Measurements from ENCODE around the gene FMNL3. TPM values are rescaled to one million over a fixed set of nuclear protein-coding genes. Genes with fewer than 3 reads are reported as not detected.

FMNL3 gene
- total and polyA plus RNA-seq, 4 experiments from 2014 or later: 3.9 to 28.1 (median 17.0) TPM

DNA sequence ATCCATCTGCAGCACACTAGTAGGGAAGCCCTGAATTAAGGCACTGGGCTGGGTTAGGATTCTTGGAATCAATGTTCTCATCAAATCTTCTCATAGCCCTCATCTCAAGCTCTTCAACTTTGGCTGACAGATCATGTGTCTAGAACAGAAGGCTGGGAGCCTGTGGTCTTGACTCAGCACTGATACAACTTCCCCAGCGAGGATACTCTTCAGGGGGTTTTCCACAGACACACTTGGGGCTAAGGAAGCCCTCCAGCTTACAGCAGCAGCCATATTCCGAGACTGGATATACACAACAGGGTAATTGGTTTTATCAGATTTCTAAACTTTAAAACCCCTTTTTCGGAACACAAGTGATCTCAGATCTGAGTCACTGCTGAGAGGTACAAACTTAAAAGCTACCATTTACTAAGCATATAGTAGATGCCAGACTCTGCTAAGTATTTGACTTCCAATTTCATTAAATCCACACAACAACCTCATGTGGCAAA, 3.5 kb downstream of the FMNL3 start:
- peaks cover 53% of the 10 kb centered on the region for H3K4me1 ChIP-seq (ENCODE audit: insufficient read depth, low read length)
- intact Hi-C loops (cut with micrococcal nuclease): no loop called here
- H3K36me3 Mint-ChIP-seq: peaks cover 0 to 3% of the 10 kb centered on the region in 2 donors
- DNase-seq: peak in 2 of 5 donors; percentile 17 to 64
- H3K9me3 ChIP-seq (ENCODE audit: control insufficient read depth in 1 of 2, low read length in 2 of 2): no peaks in the 10 kb centered on the region
- H3K4me3 Mint-ChIP-seq: peak overlapping the region in 4 of 8 donors; percentile 34 to 76 (median 45)
- H3K36me3 ChIP-seq (ENCODE audit: insufficient read depth, low read length): no peaks in the 10 kb centered on the region
- ChIA-PET POLR2A (ENCODE audit: partially characterized antibody) (interaction anchor here (0.8 to 11.8 kb wide), 9 partner anchors 13 to 62 kb away, joined by 3 to 98 read pairs (median 6); partner anchors contain the start of gene TMBIM6), CTCF (ENCODE audit: partially characterized antibody) (interaction anchor here (0.7 to 18.0 kb wide), 11 partner anchors 8 to 140 kb away, joined by 3 to 543 read pairs (median 4); partner anchors contain the start of genes BCDIN3D, PRPF40B and TMBIM6)
- peaks cover 0 to 3% (median 0%) of the 10 kb centered on the region in 8 donors for H3K9me3 Mint-ChIP-seq
- peaks cover 42 to 75% (median 56%) of the 10 kb centered on the region in 4 donors for H3K4me1 Mint-ChIP-seq
- H3K27me3 Mint-ChIP-seq: peaks cover 0 to 1% of the 10 kb centered on the region in 2 donors
- H3K27ac Mint-ChIP-seq: peak overlapping the region; percentile 27 to 84 (median 78)
- H3K27me3 ChIP-seq (ENCODE audit: insufficient read depth, low read length): no peaks in the 10 kb centered on the region
- no peak overlapping the region for H3K4me3 ChIP-seq (ENCODE audit: low read length in 2 of 2)
- no peak overlapping the region for H3K27ac ChIP-seq (ENCODE audit: low read depth, low read length)

DNA sequence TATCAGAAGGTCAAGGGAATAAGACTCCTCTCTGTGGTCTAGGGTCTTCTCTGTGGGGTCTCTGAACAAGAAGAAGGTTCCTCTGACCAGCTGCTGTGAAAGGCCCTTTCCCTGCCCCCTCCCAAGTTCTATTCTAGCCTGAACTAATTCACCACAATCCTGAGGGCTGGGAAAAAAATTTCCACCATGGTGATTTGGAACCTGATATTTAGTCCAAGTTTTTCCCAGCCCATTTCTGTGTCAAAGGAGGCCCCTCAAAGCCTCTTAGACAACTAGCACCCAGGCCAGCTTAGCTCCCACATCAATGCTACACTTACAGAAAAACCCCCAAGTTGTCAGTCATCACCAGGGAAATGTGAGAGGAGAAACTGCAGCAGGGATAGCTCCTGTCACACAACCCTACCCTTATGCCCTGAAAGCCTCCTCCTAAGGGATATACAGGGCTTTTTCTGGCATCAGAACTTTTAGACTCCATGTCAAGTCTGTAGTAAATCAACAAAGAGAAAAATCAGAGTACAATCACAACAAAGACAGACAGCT, 4.5 kb downstream of the FMNL3 start:
- H3K27ac ChIP-seq (ENCODE audit: low read depth, low read length): no peak overlapping the region
- peaks cover 59% of the 10 kb centered on the region for H3K4me1 ChIP-seq (ENCODE audit: insufficient read depth, low read length)
- Mint-ChIP-seq H3K4me3 (peak overlapping the region in 1 of 8 donors; percentile 2), H3K9me3 (peaks cover 0 to 3% (median 0%) of the 10 kb centered on the region in 8 donors), H3K27me3 (peaks cover 0 to 1% of the 10 kb centered on the region in 2 donors), H3K27ac (peak overlapping the region in 5 of 7 donors; percentile 53 to 83 (median 74)), H3K36me3 (peaks cover 0 to 3% of the 10 kb centered on the region in 2 donors), H3K4me1 (peaks cover 46 to 79% (median 62%) of the 10 kb centered on the region in 4 donors)
- intact Hi-C loops (cut with micrococcal nuclease): no loop called here
- H3K4me3 ChIP-seq (ENCODE audit: low read length in 2 of 2): no peak overlapping the region
- CTCF ChIA-PET (ENCODE audit: partially characterized antibody): interaction anchor here (0.8 to 18.0 kb wide), 6 partner anchors 13 to 77 kb away, joined by 3 to 543 read pairs (median 6); no protein-coding TSS in a partner anchor
- POLR2A ChIA-PET (ENCODE audit: partially characterized antibody): interaction anchor here (1.0 to 11.8 kb wide), 7 partner anchors 20 to 80 kb away, joined by 3 to 98 read pairs (median 5); partner anchors contain the start of gene TMBIM6
- no peaks in the 10 kb centered on the region for H3K36me3 ChIP-seq (ENCODE audit: insufficient read depth, low read length)
- no peak for DNase-seq
- H3K27me3 ChIP-seq (ENCODE audit: insufficient read depth, low read length): no peaks in the 10 kb centered on the region
- H3K9me3 ChIP-seq (ENCODE audit: control insufficient read depth in 1 of 2, low read length in 2 of 2): no peaks in the 10 kb centered on the region

DNA sequence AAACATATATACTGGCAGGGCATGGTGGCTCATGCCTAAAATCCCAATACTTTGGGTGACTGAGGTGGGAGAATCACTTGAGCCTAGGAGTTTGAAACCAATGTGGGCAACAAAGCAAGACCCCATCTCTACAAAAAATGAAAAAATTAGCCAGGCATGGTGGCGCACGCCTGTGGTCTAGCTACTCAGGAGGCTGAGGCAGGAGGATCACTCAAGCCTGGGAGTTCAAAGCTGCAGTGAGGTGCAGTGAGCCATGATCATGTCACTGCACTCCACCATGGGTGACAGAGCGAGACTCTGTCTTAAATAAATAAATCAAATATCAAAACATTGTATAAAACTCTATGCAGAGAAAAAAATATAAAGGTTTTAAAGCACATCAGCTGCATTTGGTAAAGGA, 5.2 kb downstream of the FMNL3 start:
- CTCF ChIA-PET (ENCODE audit: partially characterized antibody): interaction anchor here (0.9 to 18.0 kb wide), 5 partner anchors 9 to 59 kb away, joined by 4 to 543 read pairs (median 7); no protein-coding TSS in a partner anchor
- intact Hi-C loops (cut with micrococcal nuclease): no loop called here
- no peak for DNase-seq
- Histone ChIP-seq H3K4me3 (ENCODE audit: low read length in 2 of 2) (no peak overlapping the region), H3K27me3 (ENCODE audit: insufficient read depth, low read length) (no peaks in the 10 kb centered on the region), H3K9me3 (ENCODE audit: control insufficient read depth in 1 of 2, low read length in 2 of 2) (no peaks in the 10 kb centered on the region), H3K4me1 (ENCODE audit: insufficient read depth, low read length) (peaks cover 57% of the 10 kb centered on the region), H3K36me3 (ENCODE audit: insufficient read depth, low read length) (no peaks in the 10 kb centered on the region), H3K27ac (ENCODE audit: low read depth, low read length) (no peak overlapping the region)
- Mint-ChIP-seq H3K27me3 (no peaks in the 10 kb centered on the region), H3K4me1 (peaks cover 43 to 79% (median 59%) of the 10 kb centered on the region in 4 donors), H3K9me3 (no peaks in the 10 kb centered on the region), H3K4me3 (no peak overlapping the region), H3K27ac (peak overlapping the region in 3 of 7 donors; percentile 29 to 70 (median 39)), H3K36me3 (peaks cover 0 to 3% of the 10 kb centered on the region in 2 donors)
- POLR2A ChIA-PET (ENCODE audit: partially characterized antibody): interaction anchor here (1.6 to 11.8 kb wide), 3 partner anchors 19 to 56 kb away, joined by 5 to 98 read pairs (median 5); no protein-coding TSS in a partner anchor

DNA sequence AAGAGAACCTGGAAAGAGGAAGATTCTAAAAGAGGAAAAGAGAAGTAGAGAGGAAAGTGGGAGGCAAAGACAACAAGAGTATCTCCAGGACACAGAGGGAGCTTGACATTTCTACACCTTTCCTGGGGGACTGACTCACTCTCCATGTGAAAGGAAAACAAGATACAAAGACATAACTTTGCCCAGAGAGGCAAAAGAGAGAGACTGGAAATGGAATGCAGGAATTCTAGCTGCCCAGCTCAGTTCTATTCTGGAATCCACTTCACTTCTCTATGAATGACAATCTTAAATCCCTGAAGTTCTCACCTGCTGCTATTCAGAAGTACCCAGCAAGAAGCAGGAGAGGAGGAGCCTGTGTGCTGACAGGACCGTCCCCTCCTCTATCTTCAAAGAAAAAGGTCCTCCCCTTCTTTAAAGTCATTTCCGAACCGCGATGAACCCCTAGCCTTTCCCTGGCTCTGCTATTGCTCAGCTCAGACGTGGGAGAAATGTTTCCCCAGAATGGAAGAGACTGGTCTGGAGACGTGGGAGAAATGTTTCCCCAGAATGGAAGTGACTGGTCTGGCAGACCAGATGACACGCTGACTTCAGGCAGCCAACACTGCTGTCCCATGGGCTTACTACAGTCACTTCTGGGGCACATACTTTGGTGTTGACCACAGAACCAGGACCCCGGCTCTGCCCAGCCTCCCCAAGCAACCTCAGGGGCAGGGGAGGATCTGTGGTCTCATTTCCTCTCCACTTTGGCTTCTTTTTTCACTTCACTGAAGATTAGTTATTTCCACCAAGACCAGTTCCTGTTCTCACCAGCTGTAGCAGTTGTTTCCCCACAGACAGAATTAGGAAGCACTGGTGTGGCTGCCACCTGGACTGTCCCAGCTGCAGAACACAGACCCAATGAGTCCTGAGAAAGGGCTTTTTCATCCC, 8.3 kb downstream of the FMNL3 start:
- intact Hi-C loops (cut with micrococcal nuclease): loop anchor here (1.0 kb wide), 1 partner anchor 8 kb away; the partner anchor contains the start of gene FMNL3
- H3K27ac Mint-ChIP-seq: peak overlapping the region; percentile 75 to 93 (median 87)
- H3K36me3 ChIP-seq (ENCODE audit: insufficient read depth, low read length): no peaks in the 10 kb centered on the region
- H3K4me1 ChIP-seq (ENCODE audit: insufficient read depth, low read length): peaks cover 32% of the 10 kb centered on the region
- no peaks in the 10 kb centered on the region for H3K9me3 Mint-ChIP-seq
- H3K27me3 Mint-ChIP-seq: no peaks in the 10 kb centered on the region
- peak overlapping the region; percentile 82 to 91 (median 88) for H3K4me3 Mint-ChIP-seq
- ChIA-PET CTCF (ENCODE audit: partially characterized antibody) (interaction anchor here (0.8 to 2.6 kb wide), 5 partner anchors 9 to 66 kb away, joined by 3 to 16 read pairs (median 4); partner anchors contain the start of genes FMNL3 and TMBIM6), POLR2A (ENCODE audit: partially characterized antibody) (interaction anchor here (0.9 to 2.3 kb wide), 6 partner anchors 8 to 75 kb away, joined by 3 to 7 read pairs (median 3); partner anchors contain the start of gene PRPF40B)
- peak; percentile 11 to 55 (median 28) for DNase-seq
- H3K9me3 ChIP-seq (ENCODE audit: control insufficient read depth in 1 of 2, low read length in 2 of 2): no peaks in the 10 kb centered on the region
- no peaks in the 10 kb centered on the region for H3K36me3 Mint-ChIP-seq
- peak overlapping the region; percentile 42 for H3K27ac ChIP-seq (ENCODE audit: low read depth, low read length)
- peak overlapping the region in 1 of 2 donors; percentile 23 for H3K4me3 ChIP-seq (ENCODE audit: low read length in 2 of 2)
- H3K27me3 ChIP-seq (ENCODE audit: insufficient read depth, low read length): no peaks in the 10 kb centered on the region
- H3K4me1 Mint-ChIP-seq: peaks cover 26 to 64% (median 43%) of the 10 kb centered on the region in 4 donors

DNA sequence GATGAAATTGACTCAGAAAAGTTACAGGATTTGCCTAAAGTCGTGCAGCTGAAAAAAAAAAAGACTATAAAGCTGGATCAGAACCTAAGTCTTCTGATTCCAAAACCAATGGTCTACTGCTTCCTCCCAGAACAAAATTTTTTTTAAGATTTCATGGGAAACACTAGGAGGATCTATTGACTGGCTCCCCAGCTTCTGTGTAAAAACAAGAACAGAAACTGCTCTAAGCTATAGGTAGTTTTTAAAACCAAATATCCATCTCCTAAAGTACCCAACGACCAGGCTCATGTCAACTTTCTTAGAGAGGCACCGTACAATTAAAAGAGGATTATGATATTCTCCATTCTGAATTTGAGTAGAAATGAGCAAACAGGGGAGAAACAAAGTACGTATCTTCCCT, 9.4 kb downstream of the FMNL3 start:
- peaks cover 21 to 54% (median 32%) of the 10 kb centered on the region in 4 donors for H3K4me1 Mint-ChIP-seq
- Histone ChIP-seq H3K4me3 (ENCODE audit: low read length in 2 of 2) (no peak overlapping the region), H3K9me3 (ENCODE audit: control insufficient read depth in 1 of 2, low read length in 2 of 2) (no peaks in the 10 kb centered on the region), H3K27me3 (ENCODE audit: insufficient read depth, low read length) (no peaks in the 10 kb centered on the region), H3K36me3 (ENCODE audit: insufficient read depth, low read length) (no peaks in the 10 kb centered on the region), H3K27ac (ENCODE audit: low read depth, low read length) (no peak overlapping the region), H3K4me1 (ENCODE audit: insufficient read depth, low read length) (peaks cover 23% of the 10 kb centered on the region)
- intact Hi-C loops (cut with micrococcal nuclease): loop anchor here (1.0 kb wide), 1 partner anchor 9 kb away; the partner anchor contains the start of gene FMNL3
- H3K9me3 Mint-ChIP-seq: no peaks in the 10 kb centered on the region
- no peak for DNase-seq
- ChIA-PET CTCF (ENCODE audit: partially characterized antibody) (interaction anchor here (0.6 to 2.6 kb wide), 5 partner anchors 9 to 65 kb away, joined by 3 to 16 read pairs (median 3); partner anchors contain the start of genes FMNL3 and TMBIM6), POLR2A (ENCODE audit: partially characterized antibody) (no interaction called here)
- H3K36me3 Mint-ChIP-seq: no peaks in the 10 kb centered on the region
- H3K27ac Mint-ChIP-seq: no peak overlapping the region
- peak overlapping the region in 1 of 8 donors; percentile 15 for H3K4me3 Mint-ChIP-seq
- no peaks in the 10 kb centered on the region for H3K27me3 Mint-ChIP-seq

DNA sequence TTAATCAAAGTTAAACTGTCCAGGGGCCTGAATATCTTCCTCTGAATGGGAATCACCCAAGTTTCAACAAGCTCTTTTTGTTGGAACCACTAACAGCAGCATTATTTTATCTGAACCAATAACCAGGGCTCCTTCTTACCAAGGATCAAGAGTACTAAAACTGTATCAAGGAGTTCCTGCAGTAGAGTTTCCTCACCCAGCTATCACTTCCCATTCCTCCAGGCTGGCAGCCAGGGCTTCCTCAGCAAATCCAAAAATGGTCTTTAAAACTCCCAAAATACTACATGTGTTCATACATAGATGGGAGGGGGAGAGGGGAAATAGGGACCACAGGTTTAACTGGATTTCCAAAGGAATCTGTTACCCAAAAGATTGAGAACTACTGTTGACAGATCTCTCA, 10.5 kb downstream of the FMNL3 start:
- peaks cover 23% of the 10 kb centered on the region for H3K4me1 ChIP-seq (ENCODE audit: insufficient read depth, low read length)
- H3K27me3 Mint-ChIP-seq: no peaks in the 10 kb centered on the region
- no peak overlapping the region for H3K27ac ChIP-seq (ENCODE audit: low read depth, low read length)
- H3K4me3 ChIP-seq (ENCODE audit: low read length in 2 of 2): no peak overlapping the region
- intact Hi-C loops (cut with micrococcal nuclease): no loop called here
- H3K27me3 ChIP-seq (ENCODE audit: insufficient read depth, low read length): no peaks in the 10 kb centered on the region
- no peaks in the 10 kb centered on the region for H3K36me3 ChIP-seq (ENCODE audit: insufficient read depth, low read length)
- POLR2A ChIA-PET (ENCODE audit: partially characterized antibody): interaction anchor here (1.3 kb wide), 1 partner anchor 25 kb away, joined by 4 read pairs; no protein-coding TSS in a partner anchor
- no peak overlapping the region for H3K4me3 Mint-ChIP-seq
- peaks cover 21 to 51% (median 31%) of the 10 kb centered on the region in 4 donors for H3K4me1 Mint-ChIP-seq
- no peaks in the 10 kb centered on the region for H3K9me3 Mint-ChIP-seq
- CTCF ChIA-PET (ENCODE audit: partially characterized antibody): interaction anchor here (0.6 to 1.4 kb wide), 2 partner anchors 17 to 52 kb away, joined by 6 to 7 read pairs; no protein-coding TSS in a partner anchor
- H3K27ac Mint-ChIP-seq: no peak overlapping the region
- H3K9me3 ChIP-seq (ENCODE audit: control insufficient read depth in 1 of 2, low read length in 2 of 2): no peaks in the 10 kb centered on the region
- DNase-seq: no peak
- no peaks in the 10 kb centered on the region for H3K36me3 Mint-ChIP-seq
